Fibroblast of the aortic adventitia (primary cell): ENCODE measurements around the gene TMEM176A. TPM values are rescaled to one million over a fixed set of nuclear protein-coding genes. Genes with fewer than 3 reads are reported as not detected.

Experiments used
- DNase-seq: peaks from one replicate; pipeline ENCODE4 v3.0.0-alpha.2; 2010; ENCODE audit warnings: low read depth
- H3K4me3 ChIP-seq: 2 replicates; pipeline ENCODE4 v1.5.1; 2011; ENCODE audit warnings: low read depth, mild to moderate bottlenecking, control low read depth, low read length, moderate library complexity
- total RNA-seq: library from RNA; depleted of rRNA; stranded (reverse); fragments of >200 nt; gene quantifications from 2 replicates; pipeline ENCODE4 v1.2.3, GENCODE V29; 2012; ENCODE audit warnings: low replicate concordance
- TF ChIP-seq, protein P1 (sequence below): IDR thresholded peaks from 2 replicates; pipeline ENCODE4 v1.5.1; 2011; ENCODE audit warnings: mild to moderate bottlenecking, low read length, control low read depth, inconsistent platforms; ENCODE audit not compliant: insufficient read depth

The TMEM176A gene
- total RNA-seq, 1 donor, result not detected

GRCh38 chr7:150838965-150839650, 38.5 kb downstream of the TMEM176A start:
- no peak for DNase-seq
- TF ChIP-seq, protein P1, sequence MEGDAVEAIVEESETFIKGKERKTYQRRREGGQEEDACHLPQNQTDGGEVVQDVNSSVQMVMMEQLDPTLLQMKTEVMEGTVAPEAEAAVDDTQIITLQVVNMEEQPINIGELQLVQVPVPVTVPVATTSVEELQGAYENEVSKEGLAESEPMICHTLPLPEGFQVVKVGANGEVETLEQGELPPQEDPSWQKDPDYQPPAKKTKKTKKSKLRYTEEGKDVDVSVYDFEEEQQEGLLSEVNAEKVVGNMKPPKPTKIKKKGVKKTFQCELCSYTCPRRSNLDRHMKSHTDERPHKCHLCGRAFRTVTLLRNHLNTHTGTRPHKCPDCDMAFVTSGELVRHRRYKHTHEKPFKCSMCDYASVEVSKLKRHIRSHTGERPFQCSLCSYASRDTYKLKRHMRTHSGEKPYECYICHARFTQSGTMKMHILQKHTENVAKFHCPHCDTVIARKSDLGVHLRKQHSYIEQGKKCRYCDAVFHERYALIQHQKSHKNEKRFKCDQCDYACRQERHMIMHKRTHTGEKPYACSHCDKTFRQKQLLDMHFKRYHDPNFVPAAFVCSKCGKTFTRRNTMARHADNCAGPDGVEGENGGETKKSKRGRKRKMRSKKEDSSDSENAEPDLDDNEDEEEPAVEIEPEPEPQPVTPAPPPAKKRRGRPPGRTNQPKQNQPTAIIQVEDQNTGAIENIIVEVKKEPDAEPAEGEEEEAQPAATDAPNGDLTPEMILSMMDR, result no peak
- no peak overlapping the region for H3K4me3 ChIP-seq

GRCh38 chr7:150842018-150842417, 41.4 kb downstream of the TMEM176A start:
- no peak for DNase-seq
- TF ChIP-seq, protein P1, result no peak

GRCh38 chr7:150842716-150843115, 42.1 kb downstream of the TMEM176A start:
- TF ChIP-seq, protein P1, result no peak
- H3K4me3 ChIP-seq, result no peak overlapping the region
- DNase-seq, result no peak

More at GRCh38 chr7:150842018-150842417, 41.4 kb downstream of the TMEM176A start:
- H3K4me3 ChIP-seq, result no peak overlapping the region

DNA sequence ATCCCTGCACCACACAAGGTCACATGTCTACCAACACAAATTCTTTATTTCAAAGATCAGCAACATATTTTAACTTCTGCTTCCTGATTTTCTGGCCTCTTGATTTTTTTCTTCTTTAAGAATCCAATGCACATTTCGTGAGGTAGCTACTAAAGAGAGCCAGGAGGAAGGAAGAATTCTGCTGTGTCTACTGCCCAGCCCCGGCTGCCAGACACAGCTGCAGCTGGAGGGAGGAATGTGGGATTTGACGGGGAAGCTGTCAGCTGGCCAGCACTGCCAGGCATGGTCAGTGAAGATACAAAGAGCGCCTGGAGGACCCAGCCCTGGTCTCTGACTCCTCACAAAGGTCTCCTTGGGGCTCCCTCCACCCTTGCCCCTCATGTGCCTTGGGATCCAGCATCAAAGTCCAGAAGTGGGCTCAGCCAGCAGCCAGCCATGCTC, 44.9 kb downstream of the TMEM176A start:
- no peak for DNase-seq
- TF ChIP-seq, protein P1, result no peak
- no peak overlapping the region for H3K4me3 ChIP-seq

DNA sequence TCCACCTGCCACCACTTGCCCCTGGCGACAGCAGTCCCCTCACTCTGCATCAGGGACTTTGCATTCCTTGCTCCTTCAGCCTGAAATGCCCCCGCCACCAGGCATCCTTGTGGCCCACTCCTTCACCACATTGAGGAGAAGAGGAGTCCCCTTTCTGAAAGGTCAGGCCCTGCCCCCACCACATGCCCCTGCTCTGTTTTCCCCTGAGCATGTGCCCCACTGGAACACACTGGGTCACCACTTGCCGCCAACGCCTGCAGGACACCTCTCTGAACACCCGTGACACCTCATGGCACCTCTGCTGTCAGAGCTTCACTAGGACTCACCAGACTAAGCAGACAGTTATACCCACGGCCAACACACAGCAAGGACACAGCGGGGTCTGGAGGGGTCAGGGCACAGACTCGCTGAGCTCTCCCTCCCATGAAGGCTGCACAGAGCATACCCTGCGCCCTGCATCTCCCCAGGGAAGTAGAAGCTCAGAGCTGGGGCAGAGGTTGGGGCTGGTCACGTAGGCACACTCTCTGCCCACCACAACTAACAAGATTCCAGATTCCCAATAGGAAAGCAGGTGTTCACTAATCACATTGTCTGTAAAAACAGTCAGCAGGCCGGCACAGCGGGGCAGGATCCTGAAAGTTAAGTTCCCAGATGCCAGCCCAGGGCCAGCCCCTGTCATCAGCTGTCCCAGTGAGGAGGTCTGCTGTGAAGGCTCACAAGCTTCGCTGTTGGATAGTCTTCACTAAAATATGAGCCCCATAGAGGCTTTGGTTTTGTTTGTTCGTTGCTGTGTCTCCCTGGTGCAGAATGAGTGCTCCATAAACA, 45.9 kb downstream of the TMEM176A start:
- TF ChIP-seq, protein P1, result no peak
- H3K4me3 ChIP-seq, result no peak overlapping the region
- no peak for DNase-seq

DNA sequence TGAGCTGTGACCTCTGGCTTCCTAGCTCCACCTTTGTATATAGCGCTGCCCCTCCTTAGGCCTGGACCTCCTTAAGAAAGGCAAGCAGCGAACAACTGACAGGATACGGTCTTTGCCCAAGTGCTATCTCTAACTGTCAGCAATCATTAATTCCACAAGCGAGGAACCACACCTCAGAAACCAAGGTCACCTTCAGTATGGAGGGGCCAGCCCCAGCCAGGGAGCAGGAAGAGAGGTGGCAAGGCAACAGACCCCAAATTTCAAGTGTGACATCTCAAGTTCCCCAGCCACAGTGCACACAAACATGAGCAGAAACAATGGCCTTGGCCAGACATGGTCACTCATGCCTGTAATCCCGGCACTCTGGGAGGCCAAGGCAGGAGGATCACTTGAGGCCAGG, 47.0 kb downstream of the TMEM176A start:
- no peak overlapping the region for H3K4me3 ChIP-seq
- DNase-seq, result no peak
- TF ChIP-seq, protein P1, result no peak
